ENCODE data around the gene ATP5PO. TPM values are rescaled to one million over a fixed set of nuclear protein-coding genes. Genes with fewer than 3 reads are reported as not detected.
A peak's percentile ranks its signal among the peaks of the same experiment; 100 is the strongest.

Gene ATP5PO
- total RNA-seq, 3 donors from 2014 or later (not counting 1 experiment from before 2014, with no cell fraction given): 80.4 to 95.4 (median 94.9) TPM

DNA sequence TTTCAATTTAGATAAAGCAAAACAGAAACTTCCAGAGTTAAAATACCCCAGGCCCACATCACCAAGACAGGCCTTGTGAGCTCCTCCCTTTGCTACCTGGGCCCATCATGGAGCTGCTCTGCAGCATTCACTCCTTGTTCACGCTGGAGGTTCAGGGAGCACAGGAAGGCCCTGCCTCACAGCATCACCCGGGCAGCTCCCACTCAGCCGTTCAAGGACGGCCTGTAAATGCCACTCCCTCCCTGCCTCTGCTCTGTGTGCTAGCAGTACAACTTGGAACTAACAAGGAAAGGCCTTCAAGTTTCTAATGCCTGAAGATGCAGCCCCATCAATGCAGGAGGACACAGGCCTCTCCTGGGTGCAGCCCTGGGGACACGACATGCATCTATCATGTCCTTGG, 11.6 kb downstream of the ATP5PO start:
- Mint-ChIP-seq H3K9me3 (no peaks in the 10 kb centered on the region), H3K27me3 (ENCODE audit: low read depth in 2 of 2) (no peaks in the 10 kb centered on the region), H3K36me3 (peaks cover 16% of the 10 kb centered on the region), H3K27ac (no peak overlapping the region), H3K4me1 (no peaks in the 10 kb centered on the region), H3K4me3 (no peak overlapping the region)
- no peaks in the 10 kb centered on the region for H3K4me1 ChIP-seq (ENCODE audit: control insufficient read depth, insufficient read depth, low read length)
- H3K4me3 ChIP-seq (ENCODE audit: low read length): no peak overlapping the region
- DNase-seq: no peak
- ATAC-seq: no peak
- TF ChIP-seq, protein P1, sequence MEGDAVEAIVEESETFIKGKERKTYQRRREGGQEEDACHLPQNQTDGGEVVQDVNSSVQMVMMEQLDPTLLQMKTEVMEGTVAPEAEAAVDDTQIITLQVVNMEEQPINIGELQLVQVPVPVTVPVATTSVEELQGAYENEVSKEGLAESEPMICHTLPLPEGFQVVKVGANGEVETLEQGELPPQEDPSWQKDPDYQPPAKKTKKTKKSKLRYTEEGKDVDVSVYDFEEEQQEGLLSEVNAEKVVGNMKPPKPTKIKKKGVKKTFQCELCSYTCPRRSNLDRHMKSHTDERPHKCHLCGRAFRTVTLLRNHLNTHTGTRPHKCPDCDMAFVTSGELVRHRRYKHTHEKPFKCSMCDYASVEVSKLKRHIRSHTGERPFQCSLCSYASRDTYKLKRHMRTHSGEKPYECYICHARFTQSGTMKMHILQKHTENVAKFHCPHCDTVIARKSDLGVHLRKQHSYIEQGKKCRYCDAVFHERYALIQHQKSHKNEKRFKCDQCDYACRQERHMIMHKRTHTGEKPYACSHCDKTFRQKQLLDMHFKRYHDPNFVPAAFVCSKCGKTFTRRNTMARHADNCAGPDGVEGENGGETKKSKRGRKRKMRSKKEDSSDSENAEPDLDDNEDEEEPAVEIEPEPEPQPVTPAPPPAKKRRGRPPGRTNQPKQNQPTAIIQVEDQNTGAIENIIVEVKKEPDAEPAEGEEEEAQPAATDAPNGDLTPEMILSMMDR (IDR thresholded peaks at IDR 0.05): no peak
- H3K27me3 ChIP-seq (ENCODE audit: control insufficient read depth, insufficient read depth, low read length): no peaks in the 10 kb centered on the region
- H3K9me3 ChIP-seq (ENCODE audit: control insufficient read depth, insufficient read depth, low read length): no peaks in the 10 kb centered on the region
- no peak overlapping the region for H3K27ac ChIP-seq (ENCODE audit: low read length)
- WGBS (ENCODE audit: insufficient coverage): 96% methylated on average over 5 of the region's 5 CpGs
- intact Hi-C loops (cut with micrococcal nuclease): no loop called here
- peaks cover 72% of the 10 kb centered on the region for H3K36me3 ChIP-seq (ENCODE audit: control insufficient read depth, insufficient read depth, low read length)

DNA sequence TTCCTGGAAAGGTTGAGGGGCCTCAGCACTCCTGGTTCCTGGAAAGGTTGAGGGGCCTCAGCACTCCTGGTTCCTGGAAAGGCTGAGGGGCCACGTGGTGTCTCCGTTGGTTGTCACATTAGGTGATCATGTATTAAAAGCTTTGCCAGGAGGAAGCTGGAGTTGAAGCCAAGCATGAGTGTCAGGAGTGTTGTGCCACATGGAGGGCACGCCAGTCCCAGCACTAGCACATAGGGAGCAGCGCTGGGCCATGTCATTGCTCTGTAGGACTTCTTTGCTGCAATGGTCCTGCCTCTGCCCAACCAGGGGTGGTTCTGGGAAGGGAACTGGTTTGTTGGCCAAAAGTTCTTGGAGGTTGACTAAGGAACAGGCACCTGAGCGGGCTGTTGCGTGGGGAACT, 13.3 kb downstream of the ATP5PO start:
- H3K4me1 ChIP-seq (ENCODE audit: control insufficient read depth, insufficient read depth, low read length): no peaks in the 10 kb centered on the region
- H3K27ac Mint-ChIP-seq: no peak overlapping the region
- H3K4me3 Mint-ChIP-seq: no peak overlapping the region
- no peaks in the 10 kb centered on the region for H3K4me1 Mint-ChIP-seq
- peaks cover 14% of the 10 kb centered on the region for H3K36me3 Mint-ChIP-seq
- WGBS (ENCODE audit: insufficient coverage): 95% methylated on average over 6 of the region's 6 CpGs
- H3K27me3 Mint-ChIP-seq (ENCODE audit: low read depth in 2 of 2): no peaks in the 10 kb centered on the region
- DNase-seq (no peak), ATAC-seq (no peak)
- TF ChIP-seq, protein P1 (IDR thresholded peaks at IDR 0.05): no peak
- peaks cover 58% of the 10 kb centered on the region for H3K36me3 ChIP-seq (ENCODE audit: control insufficient read depth, insufficient read depth, low read length)
- intact Hi-C loops (cut with micrococcal nuclease): no loop called here
- H3K27me3 ChIP-seq (ENCODE audit: control insufficient read depth, insufficient read depth, low read length): no peaks in the 10 kb centered on the region
- no peak overlapping the region for H3K27ac ChIP-seq (ENCODE audit: low read length)
- H3K9me3 Mint-ChIP-seq: no peaks in the 10 kb centered on the region
- no peak overlapping the region for H3K4me3 ChIP-seq (ENCODE audit: low read length)
- no peaks in the 10 kb centered on the region for H3K9me3 ChIP-seq (ENCODE audit: control insufficient read depth, insufficient read depth, low read length)

DNA sequence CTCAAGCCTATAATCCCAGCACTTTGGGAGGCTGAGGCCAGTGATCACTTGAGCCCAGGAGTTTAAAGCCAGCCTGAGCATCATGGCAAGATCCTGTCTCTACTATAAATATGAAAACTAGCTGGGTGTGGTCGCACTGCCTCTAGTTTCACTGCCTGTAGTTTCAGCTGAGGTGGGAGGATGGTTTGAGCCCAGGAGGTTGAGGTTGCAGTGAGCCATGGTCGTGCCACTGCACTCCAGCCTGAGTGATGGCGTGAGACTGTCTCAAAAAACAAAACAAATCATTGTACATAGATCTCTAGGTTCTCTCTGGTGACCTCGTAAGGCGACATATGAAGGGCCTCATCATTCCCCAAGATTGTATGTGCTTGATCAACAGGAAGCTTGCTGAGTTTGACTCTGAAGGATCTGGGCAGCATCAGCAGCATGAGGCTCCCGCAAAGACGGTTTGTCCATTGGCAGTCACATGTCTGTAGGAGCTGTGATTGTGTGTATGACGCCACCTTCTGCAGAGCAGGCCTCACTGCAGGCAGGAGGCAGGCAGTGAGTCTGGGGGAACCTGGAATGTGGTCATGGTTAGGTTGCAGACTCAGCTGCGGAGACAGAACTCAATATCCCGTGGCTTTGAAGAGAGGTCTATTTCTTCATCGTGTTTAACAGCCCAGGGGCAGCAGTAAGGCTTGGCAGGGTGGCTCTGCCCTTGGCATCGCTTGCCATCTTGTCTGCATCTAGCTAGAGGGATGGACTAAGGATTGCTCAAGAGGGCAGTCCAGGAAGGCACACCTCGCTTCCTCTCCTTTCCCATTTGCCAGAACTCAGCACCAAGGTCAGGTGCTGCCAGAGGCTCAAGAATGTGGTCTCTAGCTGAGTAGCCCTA, 14.0 kb downstream of the ATP5PO start:
- H3K27me3 Mint-ChIP-seq (ENCODE audit: low read depth in 2 of 2): no peaks in the 10 kb centered on the region
- H3K9me3 Mint-ChIP-seq: no peaks in the 10 kb centered on the region
- Histone ChIP-seq H3K27me3 (ENCODE audit: control insufficient read depth, insufficient read depth, low read length) (no peaks in the 10 kb centered on the region), H3K4me3 (ENCODE audit: low read length) (no peak overlapping the region), H3K36me3 (ENCODE audit: control insufficient read depth, insufficient read depth, low read length) (peaks cover 51% of the 10 kb centered on the region), H3K9me3 (ENCODE audit: control insufficient read depth, insufficient read depth, low read length) (no peaks in the 10 kb centered on the region), H3K4me1 (ENCODE audit: control insufficient read depth, insufficient read depth, low read length) (no peaks in the 10 kb centered on the region), H3K27ac (ENCODE audit: low read length) (no peak overlapping the region)
- peak in 1 of 2 donors; percentile 18 for DNase-seq
- peak overlapping the region in 1 of 2 donors; percentile 36 for H3K27ac Mint-ChIP-seq
- 94% methylated on average over 13 of the region's 13 CpGs for WGBS (ENCODE audit: insufficient coverage)
- no peaks in the 10 kb centered on the region for H3K4me1 Mint-ChIP-seq
- intact Hi-C loops (cut with micrococcal nuclease): no loop called here
- no peak overlapping the region for H3K4me3 Mint-ChIP-seq
- ATAC-seq: no peak
- peaks cover 7% of the 10 kb centered on the region for H3K36me3 Mint-ChIP-seq
- TF ChIP-seq, protein P1 (IDR thresholded peaks at IDR 0.05): no peak

Measured in natural killer cell (primary cell).